ENCODE results near the gene TMEM11.
"Not testable (repeated sequence)": the region's sequence is repeated elsewhere in the genome, so short reads cannot be mapped to it uniquely, and the experiment has no call there.

The TMEM11 gene

DNA sequence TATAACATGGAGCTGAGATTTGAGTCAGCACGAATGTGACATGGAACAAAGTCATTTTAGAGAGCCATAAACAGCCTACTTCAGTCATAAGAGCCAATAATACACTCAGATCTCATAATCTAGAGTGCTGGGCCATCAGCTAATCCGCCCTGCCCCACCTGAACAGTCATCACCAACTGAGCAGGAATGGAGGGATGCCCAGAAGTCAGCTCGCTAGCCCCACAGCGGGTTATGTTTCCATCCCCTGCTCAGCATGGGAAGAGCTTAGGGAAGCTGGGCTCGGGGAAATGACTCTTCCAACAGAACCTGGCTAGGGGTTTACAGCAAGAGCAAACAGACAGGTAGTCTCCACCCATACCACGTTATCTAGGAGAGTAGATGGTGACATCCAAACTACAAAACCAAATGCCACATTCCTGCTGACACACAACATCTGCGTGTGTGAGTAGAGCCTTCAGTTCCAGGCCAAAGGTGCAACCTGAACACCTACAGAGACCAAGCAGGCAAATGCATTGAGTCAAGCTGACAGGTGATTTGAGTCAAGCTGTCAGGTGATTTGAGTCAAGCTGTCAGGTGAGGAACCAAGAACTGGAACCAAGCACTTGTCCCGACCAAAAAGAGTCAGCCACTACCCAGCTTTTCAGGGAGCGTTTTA is 2.0 kb downstream of the TMEM11 start:
- DNase-seq (ENCODE audit: low read depth): no peak

- DNase-seq (ENCODE audit: low read depth): no peak
Measured at GRCh38 chr17:21210411-21211076, 3.4 kb downstream of the TMEM11 start.

DNA sequence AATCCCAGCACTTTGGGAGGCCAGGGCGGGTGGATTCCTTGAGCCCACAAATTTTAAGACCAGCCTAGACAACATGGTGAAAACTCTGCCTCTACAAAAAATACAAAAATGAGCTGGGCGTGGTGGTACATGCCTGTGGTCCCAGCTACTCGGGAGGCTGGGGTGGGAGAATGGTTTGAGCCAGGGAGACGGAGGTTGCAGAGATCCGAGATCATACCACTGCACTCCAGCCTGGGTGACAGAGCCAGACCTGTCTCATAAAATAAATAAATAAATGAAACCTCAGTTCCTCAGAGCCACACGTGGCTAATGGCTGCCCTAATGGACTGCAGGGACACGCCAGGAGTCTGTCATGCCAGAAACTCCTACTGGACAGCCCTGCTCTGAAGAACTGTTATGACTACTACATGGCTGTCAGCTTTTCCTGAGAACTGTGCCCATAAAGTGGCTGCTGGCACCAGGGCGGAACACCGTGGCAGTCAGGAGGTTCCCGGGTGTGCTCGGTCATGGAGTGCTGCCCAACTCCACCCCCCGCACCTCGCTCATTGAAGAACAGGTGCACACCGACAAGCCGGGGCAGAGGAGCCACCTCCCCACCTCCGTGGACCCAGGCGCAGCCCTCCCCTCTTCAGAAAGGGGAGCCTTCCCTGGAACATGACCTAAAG is 4.3 kb downstream of the TMEM11 start:
- DNase-seq (ENCODE audit: low read depth): no peak

DNA sequence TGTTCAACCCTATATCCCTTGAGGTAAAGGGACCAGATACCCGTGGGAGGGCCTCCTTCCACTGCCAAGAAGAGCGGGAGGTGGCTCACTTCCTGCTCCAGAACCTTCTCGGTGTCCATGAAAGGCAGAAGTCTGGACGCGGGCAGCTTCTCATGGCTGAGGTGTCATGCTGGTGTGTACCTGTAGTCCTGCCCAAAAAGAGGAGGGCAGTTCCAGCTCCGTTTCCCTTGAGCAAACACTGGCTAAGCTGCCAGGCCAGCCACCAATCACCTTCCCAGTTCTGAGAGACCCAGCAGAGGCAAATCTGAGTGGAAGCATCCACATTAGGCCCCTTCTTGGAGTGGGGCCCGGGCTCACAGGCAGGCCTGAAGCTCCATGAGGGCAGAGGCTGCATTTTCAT is 5.6 kb downstream of the TMEM11 start:
- no peak for DNase-seq (ENCODE audit: low read depth)

GRCh38 chr17:21204935-21205334 is 9.0 kb downstream of the TMEM11 start:
- no peak for DNase-seq (ENCODE audit: low read depth)

- DNase-seq (ENCODE audit: low read depth): no peak
Measured at GRCh38 chr17:21202512-21202911, 11.4 kb downstream of the TMEM11 start.

DNA sequence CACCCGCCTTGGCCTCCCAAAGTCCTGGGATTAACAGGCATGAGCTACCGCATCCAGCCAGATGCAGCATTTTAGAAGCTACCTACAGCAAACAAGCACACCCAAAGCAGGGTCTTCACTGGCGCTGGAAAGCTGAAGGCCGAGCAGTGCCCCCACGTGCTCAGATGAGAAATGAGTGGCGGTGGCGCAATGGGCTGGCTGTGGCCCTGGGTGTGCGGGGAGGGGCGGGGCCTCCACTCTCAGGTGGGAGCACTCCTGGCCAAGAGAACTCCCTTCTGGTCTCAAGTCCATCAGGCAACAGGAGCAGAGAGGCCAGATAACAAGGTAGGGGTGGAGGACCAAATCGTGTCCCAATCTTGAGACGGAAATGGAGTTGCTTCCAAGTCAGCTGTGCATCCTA is 12.1 kb downstream of the TMEM11 start:
- DNase-seq (ENCODE audit: low read depth): no peak

GRCh38 chr17:21201298-21201595 is 12.7 kb downstream of the TMEM11 start:
- DNase-seq (ENCODE audit: low read depth): no peak

GRCh38 chr17:21200590-21201297 is 13.2 kb downstream of the TMEM11 start:
- no peak for DNase-seq (ENCODE audit: low read depth)

GRCh38 chr17:21199856-21200255 is 14.1 kb downstream of the TMEM11 start:
- no peak for DNase-seq (ENCODE audit: low read depth)

DNA sequence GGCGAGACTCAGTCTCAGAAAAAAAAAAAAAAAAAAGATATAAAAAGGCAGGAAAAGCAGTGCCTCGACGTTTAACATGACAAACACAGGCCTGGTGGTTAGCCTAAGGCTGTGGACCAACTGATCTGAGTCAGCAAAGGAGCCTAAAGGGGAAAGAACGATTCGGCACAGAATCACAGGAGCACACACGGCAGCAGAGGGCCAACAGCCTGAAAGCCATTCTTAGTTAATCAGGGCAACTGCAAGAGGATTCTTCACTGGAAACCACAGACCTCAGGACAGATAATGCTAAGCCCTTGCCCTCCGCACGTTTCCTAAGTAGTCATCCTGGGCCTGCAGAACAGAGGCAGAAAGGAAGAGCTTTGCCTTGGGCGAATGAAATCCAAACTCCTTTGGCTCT is 14.7 kb downstream of the TMEM11 start:
- no peak for DNase-seq (ENCODE audit: low read depth)

DNA sequence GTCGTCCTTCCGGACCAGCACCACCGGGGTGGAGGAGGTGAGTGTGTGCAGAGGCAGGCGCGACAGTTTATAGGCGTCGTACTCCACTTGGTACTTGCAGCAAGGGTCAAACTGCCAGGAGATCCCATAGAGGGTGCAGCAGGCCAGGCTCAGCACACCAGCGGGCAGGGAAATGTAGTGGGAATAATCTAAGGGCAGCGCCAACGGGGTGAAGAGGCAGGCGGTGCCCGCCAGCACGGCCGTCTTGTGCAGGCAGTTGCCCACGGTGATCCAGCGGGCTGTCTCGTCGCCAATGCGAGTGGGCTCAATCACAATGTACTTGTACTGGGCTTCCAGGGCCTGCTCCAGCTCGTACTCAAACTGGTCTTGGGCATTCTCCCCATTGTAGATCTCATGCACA is 15.6 kb downstream of the TMEM11 start:
- DNase-seq (ENCODE audit: low read depth): no peak

DNA sequence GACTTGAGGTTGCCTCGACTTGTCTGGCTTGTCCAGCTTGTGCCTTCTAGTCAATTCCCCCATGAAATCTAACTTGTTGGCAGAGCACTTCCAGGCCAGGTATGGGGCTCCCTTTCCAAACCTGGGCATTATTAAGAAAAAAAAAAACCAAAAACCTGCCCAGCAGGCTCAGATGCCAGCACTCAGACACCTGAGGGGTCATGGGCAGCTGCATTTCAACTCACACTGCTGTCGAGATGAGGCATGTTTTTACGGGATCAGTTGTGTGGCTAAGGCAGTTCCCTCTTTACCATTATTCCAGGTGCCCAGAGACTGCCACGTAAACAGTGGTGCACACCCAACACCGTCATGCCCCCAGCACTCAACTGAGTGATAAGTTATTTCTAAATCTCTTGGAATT is 17.8 kb downstream of the TMEM11 start:
- DNase-seq (ENCODE audit: low read depth): no peak

DNA sequence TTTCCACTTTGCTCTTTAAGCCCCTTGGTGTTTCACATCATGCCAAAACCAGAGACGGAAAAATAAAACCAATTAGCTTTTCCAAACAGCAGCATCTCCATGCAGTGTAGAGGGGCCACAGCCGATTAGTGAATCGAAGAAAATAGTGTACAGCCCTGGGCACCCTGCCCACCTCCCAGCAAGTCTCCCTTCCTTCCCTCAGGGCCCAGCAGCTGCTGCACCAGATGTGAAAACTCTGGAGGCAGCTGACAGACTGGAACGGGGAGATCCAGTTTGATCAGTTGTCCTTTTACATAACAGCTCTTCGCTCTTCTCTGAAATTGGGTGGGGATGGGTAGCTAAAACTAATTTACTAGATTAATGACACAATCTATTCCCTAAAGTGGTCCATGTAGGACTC is 19.3 kb downstream of the TMEM11 start:
- no peak for DNase-seq (ENCODE audit: low read depth)

DNA sequence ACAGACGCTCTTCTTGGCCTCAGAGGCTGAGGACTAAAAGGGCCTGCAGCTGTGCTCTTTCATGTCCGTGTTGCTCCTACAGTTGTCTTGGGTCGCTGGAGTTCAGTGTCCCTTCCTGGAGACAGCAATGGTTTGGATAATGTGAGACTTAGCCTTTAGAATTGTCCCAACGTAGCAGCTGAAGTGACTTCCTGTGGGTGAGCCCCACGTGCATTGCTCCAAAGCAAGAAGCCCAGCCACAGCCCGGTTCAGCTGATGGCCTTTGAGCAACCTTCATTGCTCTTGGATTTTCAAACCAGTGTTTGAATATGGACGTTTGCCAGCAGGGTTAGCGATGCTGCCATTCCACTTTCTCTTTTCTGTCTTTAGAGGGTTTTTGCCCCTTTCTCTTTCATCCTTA is 19.7 kb downstream of the TMEM11 start:
- DNase-seq (ENCODE audit: low read depth): no peak

DNA sequence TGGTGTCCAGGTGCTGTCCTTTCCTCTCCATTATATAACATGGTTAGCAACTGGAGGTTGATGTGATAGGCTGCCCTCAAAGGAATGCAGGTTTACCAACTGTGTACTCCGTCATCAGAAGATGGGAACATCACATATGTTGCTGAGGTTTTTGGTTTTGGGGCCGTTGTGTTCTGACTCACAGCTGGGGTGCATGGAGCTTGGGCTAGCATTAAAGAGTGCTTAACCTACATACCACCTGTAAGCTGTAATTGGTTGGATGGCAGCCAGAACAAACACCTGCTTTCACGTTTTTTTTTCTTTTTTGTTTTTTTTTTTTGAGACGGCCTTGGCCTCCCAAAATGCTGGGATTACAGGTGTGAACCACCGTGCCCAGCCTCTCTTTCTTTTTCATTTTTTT is 20.9 kb downstream of the TMEM11 start:
- no peak for DNase-seq (ENCODE audit: low read depth)

- DNase-seq (ENCODE audit: low read depth): not testable (repeated sequence)
Measured at GRCh38 chr17:21192414-21192813, 21.5 kb downstream of the TMEM11 start.

DNA sequence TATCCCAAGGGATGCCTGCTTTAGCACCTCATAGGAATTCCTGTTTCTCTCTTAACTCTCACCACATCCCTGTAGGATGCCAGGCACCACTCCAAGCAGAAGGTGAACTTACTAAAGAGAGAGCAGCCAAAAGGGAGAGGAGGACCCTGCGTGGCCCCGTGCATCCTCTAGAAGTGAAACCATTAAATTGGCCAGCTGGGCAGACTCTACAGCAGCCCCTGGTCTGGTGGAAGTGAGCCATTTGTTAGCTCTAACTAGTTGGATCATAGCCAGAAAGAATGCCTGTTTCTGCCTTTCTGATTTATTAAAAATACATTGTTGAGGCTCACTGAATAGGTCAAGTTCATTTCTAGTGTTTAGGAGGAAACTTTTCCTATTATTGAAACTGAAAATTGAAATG is 22.3 kb downstream of the TMEM11 start:
- no peak for DNase-seq (ENCODE audit: low read depth)

- DNase-seq (ENCODE audit: low read depth): no peak
Measured at GRCh38 chr17:21190078-21190477, 23.9 kb downstream of the TMEM11 start.

DNA sequence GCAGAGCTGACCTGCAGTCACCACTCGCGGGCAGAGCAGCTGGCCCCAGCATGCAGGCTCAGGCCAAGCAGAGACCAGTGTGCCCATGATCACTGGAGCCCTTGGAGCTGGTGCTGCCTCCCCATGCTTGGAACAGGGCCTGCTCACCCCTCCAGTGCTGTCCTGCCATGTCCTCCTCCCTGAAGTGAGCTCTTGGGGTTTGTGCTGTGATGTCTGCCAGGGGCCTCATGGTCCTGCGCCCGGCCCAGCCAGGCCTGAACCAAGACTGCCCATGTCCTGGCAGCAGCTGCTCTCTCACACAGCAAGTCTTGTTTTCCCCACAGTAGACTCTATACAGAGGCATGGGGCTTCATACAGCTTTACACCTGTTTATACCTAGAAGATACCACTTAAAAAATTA is 24.6 kb downstream of the TMEM11 start:
- no peak for DNase-seq (ENCODE audit: low read depth)

- DNase-seq (ENCODE audit: low read depth): no peak
Measured at GRCh38 chr17:21186399-21187187, 27.4 kb downstream of the TMEM11 start.

- DNase-seq (ENCODE audit: low read depth): no peak
Measured at GRCh38 chr17:21185061-21185460, 28.9 kb downstream of the TMEM11 start.
